HCT116 (cell line): ENCODE measurements around the gene PRMT2. TPM values are rescaled to one million over a fixed set of nuclear protein-coding genes. Genes with fewer than 3 reads are reported as not detected.

Experiments
- ATAC-seq: fragments of 200-7000 bp; cut with Tn5 transposase; 2 replicates; pipeline ENCODE4 v1.9.1; 2020; ENCODE audit warnings: mild to moderate bottlenecking, moderate library complexity
- BruUV-seq: library from RNA; stranded (reverse); fragments of 400-500 nt; replicated peaks from 2 replicates; lab custom pipeline; 2021; lab: Mats Ljungman, UMichigan
- CTCF ChIA-PET: fragments of 300-600 bp; sonication (Branson Sonifier 250); formaldehyde crosslinking; loops from one replicate; lab custom pipeline; 2021; ENCODE audit warnings: antibody characterized with exemption; lab: Charles Lee
- POLR2A ChIA-PET: fragments of 300-600, 350-600 bp; sonication (Branson Sonifier 250); formaldehyde crosslinking; loops from one replicate; lab custom pipeline; 2021; ENCODE audit warnings: antibody characterized with exemption; lab: Charles Lee
- RAD21 ChIA-PET, 2 experiments: fragments of 300-600 bp; sonication (Branson Sonifier 250); formaldehyde crosslinking; loops; one replicate each; lab custom pipeline; 2023; ENCODE audit warnings: low total read pairs in 2 of 2; ENCODE audit not compliant: uncharacterized antibody in 2 of 2, unreplicated experiment in 2 of 2, low non-redundant PET in 1 of 2; lab: Charles Lee
- DNase-seq: peaks from one replicate; pipeline ENCODE4 v3.0.0-alpha.2; 2010; ENCODE audit warnings: low read depth, low spot score
- H2AFZ ChIP-seq: fragments of 200-600 bp; shearing (Covaris generic), sonication (generic); 2 replicates; pipeline ENCODE4 v1.6.1; 2017; ENCODE audit warnings: low read depth, mixed run types, mixed read lengths, antibody characterized with exemption, low read length; ENCODE audit not compliant: poor library complexity, severe bottlenecking
- H3K27ac ChIP-seq: 2 replicates; pipeline ENCODE4 v1.5.1; 2012; ENCODE audit warnings: low read depth, low read length
- H3K27me3 ChIP-seq: fragments of 200-600 bp; sonication (generic); 2 replicates; pipeline ENCODE4 v1.6.1; 2016; ENCODE audit warnings: mixed run types, low read length, mixed read lengths; ENCODE audit not compliant: insufficient read depth
- H3K36me3 ChIP-seq, 2 experiments: fragments of 200-500 bp in 1 of 2; fragments of 200-600 bp in 1 of 2; sonication (Bioruptor generic) in 1 of 2; sonication (generic) in 1 of 2; 2 replicates each; pipeline versions ENCODE4 v1.5.1 to v1.6.1; 2014 to 2016; ENCODE audit warnings: low read length in 2 of 2, inconsistent platforms in 1 of 2, mixed read lengths in 1 of 2, mixed run types in 1 of 2; ENCODE audit not compliant: insufficient read depth in 2 of 2, control insufficient read depth in 1 of 2
- H3K4me1 ChIP-seq, 2 experiments: fragments of 200-600 bp in 1 of 2; sonication (generic) in 1 of 2; 2 replicates each; pipeline versions ENCODE4 v1.5.1 to v1.6.1; 2012 to 2017; ENCODE audit warnings: low read length in 2 of 2, inconsistent platforms in 1 of 2, mild to moderate bottlenecking in 1 of 2, mixed read lengths in 1 of 2, mixed run types in 1 of 2, moderate library complexity in 1 of 2; ENCODE audit not compliant: insufficient read depth in 2 of 2, control insufficient read depth in 1 of 2
- H3K4me2 ChIP-seq: fragments of 200-600 bp; sonication (generic); 2 replicates; pipeline ENCODE4 v1.6.1; 2017; ENCODE audit warnings: mixed run types, low read length, mixed read lengths
- H3K4me3 ChIP-seq, 2 experiments: fragments of 200-600 bp in 1 of 2; sonication (generic) in 1 of 2; replicated peaks in 1 of 2; 2 replicates each; pipeline ENCODE4 v1.5.1; 2011 to 2016; ENCODE audit warnings: low read length in 2 of 2, control low read depth in 1 of 2, low read depth in 1 of 2, mild to moderate bottlenecking in 1 of 2, mixed read lengths in 1 of 2, mixed run types in 1 of 2
- H3K79me2 ChIP-seq: fragments of 200-600 bp; sonication (generic); 2 replicates; pipeline ENCODE4 v1.6.1; 2017; ENCODE audit warnings: mild to moderate bottlenecking, mixed run types, low read length, moderate library complexity, mixed read lengths; ENCODE audit not compliant: insufficient read depth
- H3K9ac ChIP-seq: fragments of 200-600 bp; sonication (generic); 2 replicates; pipeline ENCODE4 v1.6.1; 2016; ENCODE audit warnings: low read length, mixed read lengths
- H3K9me2 ChIP-seq: fragments of 200-600 bp; sonication (generic), shearing (Covaris generic); 2 replicates; pipeline ENCODE4 v1.6.1; 2017; ENCODE audit warnings: mixed run types, mild to moderate bottlenecking, moderate library complexity; ENCODE audit not compliant: insufficient read depth
- H3K9me3 ChIP-seq, 2 experiments: fragments of 200-500 bp in 1 of 2; fragments of 200-600 bp in 1 of 2; sonication (Bioruptor generic) in 1 of 2; sonication (generic) in 1 of 2; 2 replicates each; pipeline ENCODE4 v1.6.1; 2014 to 2017; ENCODE audit warnings: low read length in 2 of 2, mixed read lengths in 2 of 2, inconsistent platforms in 1 of 2, low read depth in 1 of 2, mild to moderate bottlenecking in 1 of 2, mixed run types in 1 of 2, moderate library complexity in 1 of 2; ENCODE audit not compliant: control insufficient read depth in 1 of 2, insufficient read depth in 1 of 2
- H4K20me1 ChIP-seq: fragments of 200-600 bp; sonication (generic), shearing (Covaris generic); 2 replicates; pipeline ENCODE4 v1.6.1; 2017; ENCODE audit warnings: mixed run types, mild to moderate bottlenecking, moderate library complexity; ENCODE audit not compliant: insufficient read depth
- CEBPB ChIP-seq: IDR thresholded peaks from 2 replicates; pipeline ENCODE4 v1.6.1; 2012; ENCODE audit warnings: low read depth
- EZH2phosphoT487 ChIP-seq: fragments of 200-600 bp; IDR thresholded peaks from 2 replicates; pipeline ENCODE4 v1.6.1; 2018; ENCODE audit warnings: antibody characterized with exemption, borderline replicate concordance
- FOSL1 ChIP-seq: IDR thresholded peaks from 2 replicates; pipeline ENCODE4 v1.6.1; 2012; ENCODE audit warnings: low read depth
- JUND ChIP-seq: IDR thresholded peaks from 2 replicates; pipeline ENCODE4 v1.6.1; 2012
- POLR2A ChIP-seq: IDR thresholded peaks from 2 replicates; pipeline ENCODE4 v1.7.0; 2011; ENCODE audit warnings: borderline replicate concordance; ENCODE audit not compliant: insufficient read depth, insufficient read length; ENCODE audit errors: extremely low read depth
- POLR2AphosphoS5 ChIP-seq: IDR thresholded peaks from 2 replicates; pipeline ENCODE4 v1.6.1; 2011; ENCODE audit warnings: mild to moderate bottlenecking, low read depth, low read length, moderate library complexity
- RAD21 ChIP-seq: IDR thresholded peaks from 2 replicates; pipeline ENCODE4 v1.6.1; 2012; ENCODE audit warnings: low read depth, mild to moderate bottlenecking
- SIN3A ChIP-seq: IDR thresholded peaks from 2 replicates; pipeline ENCODE4 v1.6.1; 2012; ENCODE audit warnings: low read depth
- SP1 ChIP-seq: IDR thresholded peaks from 2 replicates; pipeline ENCODE4 v1.6.1; 2012; ENCODE audit warnings: low read depth
- TCF7L2 ChIP-seq: IDR thresholded peaks from 2 replicates; pipeline ENCODE4 v1.7.0; 2011; ENCODE audit warnings: borderline replicate concordance, inconsistent platforms; ENCODE audit not compliant: insufficient read depth, insufficient read length; ENCODE audit errors: extremely low read depth
- YY1 ChIP-seq: IDR thresholded peaks from 2 replicates; pipeline ENCODE4 v1.6.1; 2011; ENCODE audit warnings: low read length, low read depth, moderate library complexity, mild to moderate bottlenecking; ENCODE audit not compliant: insufficient replicate concordance; ENCODE audit errors: extremely low read depth
- intact Hi-C: fragments of 100-400 bp; cut with micrococcal nuclease; formaldehyde crosslinking; loops from 2 replicates; pipeline ENCODE4 v1.10.0; 2022
- total RNA-seq: library from RNA; stranded (reverse); gene quantifications from one replicate; pipeline ENCODE4 v1.2.1, GENCODE V29; 2021; ENCODE audit not compliant: unreplicated experiment
- TF ChIP-seq, protein P1 (sequence below): IDR thresholded peaks from 2 replicates; pipeline ENCODE4 v1.6.1; 2012; ENCODE audit warnings: low read depth

Gene PRMT2
- total RNA-seq, 1 experiment from 2014 or later: 59.1 TPM

DNA sequence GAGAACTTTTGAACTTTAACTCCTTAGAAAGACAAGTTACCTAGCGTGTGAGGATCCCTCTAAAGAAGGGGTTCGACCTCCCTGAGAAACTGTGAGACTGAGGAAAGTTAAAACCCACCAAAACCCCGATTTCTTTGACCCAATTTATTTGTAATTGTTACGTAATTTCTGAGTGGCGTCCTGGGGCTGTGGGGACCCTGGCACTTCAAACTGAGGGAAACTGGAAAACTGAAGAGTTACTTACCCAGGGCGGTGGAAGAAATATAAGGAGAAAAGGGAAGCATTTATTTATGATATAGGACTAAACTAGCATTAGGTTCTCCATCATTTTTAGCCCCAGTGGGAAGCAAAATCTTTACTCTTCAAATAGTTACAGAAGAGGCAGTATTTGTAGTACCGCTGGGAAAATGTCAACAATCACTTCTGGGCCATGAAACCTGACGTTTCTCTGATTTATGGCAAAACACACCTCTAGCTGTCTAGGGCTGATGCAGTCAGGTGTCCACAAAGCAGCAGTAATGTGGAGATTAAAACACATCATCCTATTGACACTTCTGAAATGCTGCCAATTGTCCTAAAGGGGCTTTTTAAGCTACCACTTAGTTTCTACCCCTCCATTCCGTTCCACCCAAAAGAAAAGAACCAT, 31.0 kb upstream of the PRMT2 start:
- no peaks in the 10 kb centered on the region for H3K79me2 ChIP-seq
- ChIA-PET RAD21 (no interaction called here), CTCF (no interaction called here), POLR2A (no interaction called here)
- H3K27me3 ChIP-seq: 0 out of 2 replicates have a peak, but pooled peaks cover 6% of the 10 kb centered on the region
- no peaks in the 10 kb centered on the region for H3K9me2 ChIP-seq
- no peaks in the 10 kb centered on the region for H3K36me3 ChIP-seq
- no peak overlapping the region for H3K27ac ChIP-seq
- BruUV-seq: no TSS peak
- no peak overlapping the region for H3K4me3 ChIP-seq
- TF ChIP-seq SIN3A (no peak), EZH2phosphoT487 (no peak), YY1 (no peak), POLR2AphosphoS5 (no peak), CEBPB (no peak), RAD21 (no peak), TCF7L2 (no peak), JUND (no peak), SP1 (no peak), FOSL1 (no peak), POLR2A (no peak)
- TF ChIP-seq, protein P1, sequence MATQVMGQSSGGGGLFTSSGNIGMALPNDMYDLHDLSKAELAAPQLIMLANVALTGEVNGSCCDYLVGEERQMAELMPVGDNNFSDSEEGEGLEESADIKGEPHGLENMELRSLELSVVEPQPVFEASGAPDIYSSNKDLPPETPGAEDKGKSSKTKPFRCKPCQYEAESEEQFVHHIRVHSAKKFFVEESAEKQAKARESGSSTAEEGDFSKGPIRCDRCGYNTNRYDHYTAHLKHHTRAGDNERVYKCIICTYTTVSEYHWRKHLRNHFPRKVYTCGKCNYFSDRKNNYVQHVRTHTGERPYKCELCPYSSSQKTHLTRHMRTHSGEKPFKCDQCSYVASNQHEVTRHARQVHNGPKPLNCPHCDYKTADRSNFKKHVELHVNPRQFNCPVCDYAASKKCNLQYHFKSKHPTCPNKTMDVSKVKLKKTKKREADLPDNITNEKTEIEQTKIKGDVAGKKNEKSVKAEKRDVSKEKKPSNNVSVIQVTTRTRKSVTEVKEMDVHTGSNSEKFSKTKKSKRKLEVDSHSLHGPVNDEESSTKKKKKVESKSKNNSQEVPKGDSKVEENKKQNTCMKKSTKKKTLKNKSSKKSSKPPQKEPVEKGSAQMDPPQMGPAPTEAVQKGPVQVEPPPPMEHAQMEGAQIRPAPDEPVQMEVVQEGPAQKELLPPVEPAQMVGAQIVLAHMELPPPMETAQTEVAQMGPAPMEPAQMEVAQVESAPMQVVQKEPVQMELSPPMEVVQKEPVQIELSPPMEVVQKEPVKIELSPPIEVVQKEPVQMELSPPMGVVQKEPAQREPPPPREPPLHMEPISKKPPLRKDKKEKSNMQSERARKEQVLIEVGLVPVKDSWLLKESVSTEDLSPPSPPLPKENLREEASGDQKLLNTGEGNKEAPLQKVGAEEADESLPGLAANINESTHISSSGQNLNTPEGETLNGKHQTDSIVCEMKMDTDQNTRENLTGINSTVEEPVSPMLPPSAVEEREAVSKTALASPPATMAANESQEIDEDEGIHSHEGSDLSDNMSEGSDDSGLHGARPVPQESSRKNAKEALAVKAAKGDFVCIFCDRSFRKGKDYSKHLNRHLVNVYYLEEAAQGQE: no peak
- no peak for ATAC-seq
- no peaks in the 10 kb centered on the region for H3K9me3 ChIP-seq
- H4K20me1 ChIP-seq: no peaks in the 10 kb centered on the region
- intact Hi-C loops: no loop called here
- no peak overlapping the region for H2AFZ ChIP-seq
- no peak for DNase-seq
- no peaks in the 10 kb centered on the region for H3K4me1 ChIP-seq
- no peak overlapping the region for H3K4me2 ChIP-seq
- H3K9ac ChIP-seq: no peak overlapping the region
